Activated T-helper 1 cell treated with Interleukin-2 at 50 U/mL for 16 hours (primary cell): Measurements from ENCODE around the gene ZSCAN22.
A peak's percentile ranks its signal among the peaks of the same experiment; 100 is the strongest.
"Not testable (repeated sequence)": the region's sequence is repeated elsewhere in the genome, so short reads cannot be mapped to it uniquely, and the experiment has no call there.

ENCODE experiments used
- DNase-seq: peaks from one replicate; pipeline ENCODE4 v3.0.0-alpha.2; 2020; ENCODE audit warnings: low read depth

The ZSCAN22 gene

GRCh38 chr19:58318297-58318696 lies 8.5 kb upstream of the ZSCAN22 start:
- DNase-seq, result no peak

GRCh38 chr19:58319241-58319640 lies 7.6 kb upstream of the ZSCAN22 start:
- DNase-seq, result no peak

- DNase-seq, result no peak
These were observed 1.3 kb upstream of the ZSCAN22 start for GRCh38 chr19:58325311-58326022.

- DNase-seq, result no peak
These were observed 287 bp upstream of the ZSCAN22 start for GRCh38 chr19:58326501-58326913.

DNA sequence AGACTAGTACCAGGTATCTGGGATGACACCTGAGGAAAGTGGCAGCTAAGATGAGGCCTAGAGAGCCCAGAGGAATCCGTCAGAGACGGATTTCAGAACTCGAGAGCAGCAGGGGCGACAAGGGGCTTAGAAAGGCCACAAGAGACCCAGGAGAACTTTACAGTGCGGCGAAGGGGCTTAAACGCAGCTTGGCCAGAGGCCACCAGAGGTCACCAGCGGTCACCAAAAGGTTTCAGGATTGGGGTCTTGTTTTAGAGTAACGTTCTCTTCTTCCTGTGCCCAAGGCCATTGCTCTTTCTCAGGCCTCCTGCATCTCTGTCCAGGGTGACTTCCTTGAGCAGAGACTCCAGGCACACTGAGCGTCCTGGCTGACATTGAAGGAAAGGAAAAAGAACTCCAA lies 2.2 kb downstream of the ZSCAN22 start:
- DNase-seq, result no peak

GRCh38 chr19:58330458-58330857 lies 3.7 kb downstream of the ZSCAN22 start:
- no peak for DNase-seq

DNA sequence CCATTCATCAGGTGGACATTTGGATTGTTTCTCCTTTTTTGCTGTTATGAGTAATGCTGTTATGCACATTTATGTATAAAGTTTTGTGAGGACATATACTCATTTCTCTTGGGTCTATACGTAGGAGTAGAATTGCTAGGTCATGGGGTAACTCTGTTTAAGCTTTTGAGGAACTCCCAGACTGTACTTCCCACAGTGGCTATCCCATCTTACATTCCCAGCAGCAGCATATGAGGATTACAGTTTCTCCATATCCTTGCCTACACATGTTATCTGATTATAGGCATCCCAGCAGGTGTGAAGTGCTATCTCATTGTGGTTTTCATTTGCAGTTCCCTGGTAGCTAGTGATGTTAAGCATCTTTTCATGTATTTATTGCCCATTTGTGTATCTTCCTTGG lies 5.9 kb downstream of the ZSCAN22 start:
- DNase-seq, result no peak

- no peak for DNase-seq
These were observed 8.0 kb downstream of the ZSCAN22 start for GRCh38 chr19:58334691-58335249.

GRCh38 chr19:58335630-58336029 lies 8.8 kb downstream of the ZSCAN22 start:
- no peak for DNase-seq

GRCh38 chr19:58336216-58336615 lies 9.4 kb downstream of the ZSCAN22 start:
- DNase-seq, result no peak

GRCh38 chr19:58336820-58337219 lies 10.0 kb downstream of the ZSCAN22 start:
- no peak for DNase-seq

- no peak for DNase-seq
These were observed 11.5 kb downstream of the ZSCAN22 start for GRCh38 chr19:58338336-58338735.

DNA sequence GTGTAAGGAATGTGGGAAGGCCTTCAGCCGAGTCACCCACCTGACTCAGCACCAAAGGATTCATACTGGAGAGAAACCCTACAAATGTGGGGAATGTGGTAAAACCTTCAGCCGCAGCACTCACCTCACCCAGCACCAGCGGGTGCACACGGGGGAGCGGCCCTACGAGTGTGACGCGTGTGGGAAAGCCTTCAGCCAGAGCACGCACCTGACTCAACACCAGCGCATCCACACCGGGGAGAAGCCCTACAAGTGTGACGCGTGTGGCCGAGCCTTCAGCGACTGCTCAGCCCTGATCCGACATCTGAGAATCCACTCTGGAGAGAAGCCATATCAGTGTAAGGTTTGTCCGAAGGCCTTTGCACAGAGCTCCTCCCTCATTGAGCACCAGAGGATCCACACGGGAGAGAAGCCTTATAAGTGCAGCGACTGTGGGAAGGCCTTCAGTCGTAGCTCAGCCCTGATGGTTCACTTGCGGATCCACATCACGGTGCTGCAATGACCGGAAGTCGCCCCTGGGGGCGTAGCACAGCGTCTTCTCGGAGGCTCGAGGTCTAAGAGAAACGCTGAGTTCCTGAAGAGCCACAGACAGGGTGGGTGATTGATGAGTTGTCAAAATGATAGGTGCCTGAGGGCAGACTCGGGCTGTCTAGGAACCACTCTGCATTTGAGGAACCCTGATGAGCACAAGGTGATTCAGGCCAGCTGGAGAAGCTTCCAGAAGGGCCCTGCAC lies 12.2 kb downstream of the ZSCAN22 start:
- DNase-seq, result no peak

- no peak for DNase-seq
These were observed 18.8 kb downstream of the ZSCAN22 start for GRCh38 chr19:58345558-58345957.

GRCh38 chr19:58346961-58347929 lies 20.5 kb downstream of the ZSCAN22 start:
- DNase-seq, result peak; percentile 49

DNA sequence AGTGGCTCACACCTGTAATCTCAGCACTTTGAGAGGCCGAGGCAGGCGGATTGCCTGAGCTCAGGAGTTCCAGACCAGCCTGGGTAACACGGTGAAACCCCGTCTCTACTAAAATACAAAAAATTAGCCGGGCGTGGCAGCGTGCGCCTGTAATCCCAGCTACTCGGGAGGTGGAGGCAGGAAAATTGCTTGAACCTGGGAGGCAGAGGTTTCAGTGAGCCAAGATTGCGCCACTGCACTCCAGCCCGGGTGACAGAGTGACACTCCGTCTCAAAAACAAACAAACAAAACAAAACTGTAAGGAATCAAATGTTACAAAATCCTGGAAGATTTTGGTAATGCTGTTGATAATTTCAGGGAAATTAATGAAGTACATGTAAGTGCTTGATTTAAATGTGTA lies 21.3 kb downstream of the ZSCAN22 start:
- DNase-seq, result not testable (repeated sequence)

DNA sequence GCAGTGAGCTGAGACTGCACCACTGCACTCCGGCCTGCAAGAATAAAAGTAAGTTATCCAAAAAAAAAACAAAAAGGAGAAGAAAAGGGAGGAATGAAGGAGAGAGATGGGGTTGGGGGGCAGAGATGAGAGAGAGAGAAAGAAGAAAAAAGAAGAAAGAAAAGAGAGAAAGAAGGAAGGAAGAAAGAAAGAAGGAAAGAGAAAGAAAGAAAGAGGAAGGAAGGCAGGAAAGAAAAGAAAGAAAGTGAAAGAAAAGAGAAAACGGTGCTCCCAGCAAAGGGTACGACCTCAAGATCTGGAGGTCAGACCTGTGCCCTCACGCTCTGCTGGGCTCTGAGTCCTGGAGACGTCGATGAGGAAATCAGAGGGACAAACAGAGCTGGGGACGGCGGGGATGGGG lies 22.8 kb downstream of the ZSCAN22 start:
- no peak for DNase-seq

GRCh38 chr19:58350001-58350861 lies 23.4 kb downstream of the ZSCAN22 start:
- no peak for DNase-seq

GRCh38 chr19:58350871-58351557 lies 24.2 kb downstream of the ZSCAN22 start:
- no peak for DNase-seq

DNA sequence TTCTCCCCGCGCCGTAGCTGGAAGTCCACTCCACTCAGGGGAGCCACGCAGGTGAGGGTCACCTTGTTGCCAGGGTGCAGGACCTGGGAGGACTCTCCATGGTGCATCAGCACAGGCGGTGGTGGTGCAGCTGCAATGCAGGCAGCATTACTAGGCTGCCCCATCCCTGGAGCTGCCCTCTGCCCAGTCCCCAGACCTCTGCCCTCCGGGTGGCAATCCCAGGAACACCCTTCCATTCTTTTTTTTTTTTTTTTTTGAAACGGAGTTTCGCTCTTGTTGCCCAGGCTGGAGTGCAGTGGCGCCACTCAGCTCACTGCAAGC lies 24.7 kb downstream of the ZSCAN22 start:
- no peak for DNase-seq
